ENCODE data around the gene PLXNA4.

GRCh38 chr7:132381742-132382472, 194.4 kb downstream of the PLXNA4 start:
- TF ChIP-seq CTCF (optimal IDR thresholded peaks at IDR 0.05 in 1 of 3, IDR thresholded peaks at IDR 0.05 in 1 of 3, conservative IDR thresholded peaks at IDR 0.05 in 1 of 3; ENCODE audit: extremely low read depth in 1 of 3, insufficient read depth in 2 of 3, low read length in 3 of 3): no peak
- no peak for TF ChIP-seq EZH2 (IDR thresholded peaks at IDR 0.05; ENCODE audit: low read length)

All from keratinocyte (primary cell).